ENCODE results near the gene MNX1. TPM values are rescaled to one million over a fixed set of nuclear protein-coding genes. Genes with fewer than 3 reads are reported as not detected.

Gene MNX1
- polyA plus RNA-seq, 2 donors, result 0.06 to 0.08 TPM

GRCh38 chr7:156963472-156963871, 47.0 kb downstream of the MNX1 start:
- no peak overlapping the region for H3K27ac ChIP-seq (ENCODE audit: low read depth in 2 of 2, low read length in 1 of 2)

DNA sequence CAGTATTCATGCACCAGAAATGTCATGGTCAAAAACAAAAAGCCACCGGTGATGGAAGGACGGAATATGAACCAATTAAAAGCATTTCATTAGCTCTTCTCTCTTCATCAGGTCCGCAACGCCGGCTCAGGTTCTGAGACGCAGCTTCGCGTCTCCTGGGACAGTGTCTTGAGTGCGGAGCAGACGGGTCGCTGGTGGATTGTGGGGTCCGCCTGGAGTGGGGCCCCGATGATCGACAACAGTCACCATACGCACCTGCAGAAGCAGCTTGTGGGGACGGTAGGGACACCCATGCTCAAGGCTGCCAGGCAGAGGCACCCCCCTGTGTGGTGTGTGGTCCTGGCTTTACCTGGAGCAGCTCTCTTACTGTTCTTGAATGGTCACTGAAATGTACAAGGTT, 47.6 kb downstream of the MNX1 start:
- 97 to 98% methylated on average over 16 of the region's 16 CpGs for WGBS, 2 donors
- peaks cover 17 to 61% of the 10 kb centered on the region in 2 donors for H3K36me3 ChIP-seq (ENCODE audit: control insufficient read depth in 2 of 2, insufficient read depth in 2 of 2, low read length in 1 of 2)
- H3K9me3 ChIP-seq (ENCODE audit: control insufficient read depth in 2 of 2, insufficient read depth in 1 of 2, low read depth in 1 of 2, low read length in 1 of 2), result no peaks in the 10 kb centered on the region
- no peak overlapping the region for H3K4me3 ChIP-seq (ENCODE audit: low read depth in 1 of 2, low read length in 2 of 2)
- H3K27ac ChIP-seq (ENCODE audit: low read depth in 2 of 2, low read length in 1 of 2), result no peak overlapping the region
- no peaks in the 10 kb centered on the region for H3K4me1 ChIP-seq (ENCODE audit: control insufficient read depth in 2 of 2, insufficient read depth in 2 of 2, low read length in 1 of 2)
- no peaks in the 10 kb centered on the region for H3K27me3 ChIP-seq (ENCODE audit: control insufficient read depth in 1 of 2, insufficient read depth in 2 of 2, low read length in 2 of 2)

More at GRCh38 chr7:156963472-156963871, 47.0 kb downstream of the MNX1 start:
- H3K27me3 ChIP-seq (ENCODE audit: control insufficient read depth in 1 of 2, insufficient read depth in 2 of 2, low read length in 2 of 2), result no peaks in the 10 kb centered on the region
- H3K9me3 ChIP-seq (ENCODE audit: control insufficient read depth in 2 of 2, insufficient read depth in 1 of 2, low read depth in 1 of 2, low read length in 1 of 2), result no peaks in the 10 kb centered on the region
- H3K4me3 ChIP-seq (ENCODE audit: low read depth in 1 of 2, low read length in 2 of 2), result no peak overlapping the region
- peaks cover 17 to 62% of the 10 kb centered on the region in 2 donors for H3K36me3 ChIP-seq (ENCODE audit: control insufficient read depth in 2 of 2, insufficient read depth in 2 of 2, low read length in 1 of 2)
- H3K4me1 ChIP-seq (ENCODE audit: control insufficient read depth in 2 of 2, insufficient read depth in 2 of 2, low read length in 1 of 2), result no peaks in the 10 kb centered on the region
- 87 to 88% methylated on average over 12 of the region's 12 CpGs for WGBS, 2 donors

DNA sequence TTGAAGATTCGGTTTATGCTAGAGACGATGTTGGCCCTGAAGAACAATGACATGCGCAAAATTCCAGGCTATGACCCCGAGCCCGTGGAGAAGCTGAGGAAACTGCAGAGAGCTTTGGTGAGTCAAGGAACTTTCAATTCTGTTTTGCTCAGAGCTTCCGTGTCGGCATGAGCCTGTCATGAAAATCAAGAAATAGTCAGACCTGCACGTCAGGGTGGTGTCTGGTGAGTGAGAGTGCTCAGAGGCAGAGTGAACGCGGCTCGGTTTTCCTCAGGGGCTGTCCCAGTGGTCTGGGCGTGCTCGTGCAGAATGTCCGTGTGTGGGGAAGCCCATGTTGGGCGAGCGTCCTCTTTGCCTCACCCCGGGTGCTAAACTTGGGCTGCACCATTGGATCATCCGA, 48.3 kb downstream of the MNX1 start:
- WGBS, 2 donors, result 94 to 95% methylated on average over 18 of the region's 18 CpGs
- Histone ChIP-seq H3K9me3 (ENCODE audit: control insufficient read depth in 2 of 2, insufficient read depth in 1 of 2, low read depth in 1 of 2, low read length in 1 of 2) (no peaks in the 10 kb centered on the region), H3K4me3 (ENCODE audit: low read depth in 1 of 2, low read length in 2 of 2) (no peak overlapping the region), H3K36me3 (ENCODE audit: control insufficient read depth in 2 of 2, insufficient read depth in 2 of 2, low read length in 1 of 2) (peaks cover 17 to 61% of the 10 kb centered on the region in 2 donors), H3K27ac (ENCODE audit: low read depth in 2 of 2, low read length in 1 of 2) (no peak overlapping the region), H3K27me3 (ENCODE audit: control insufficient read depth in 1 of 2, insufficient read depth in 2 of 2, low read length in 2 of 2) (no peaks in the 10 kb centered on the region), H3K4me1 (ENCODE audit: control insufficient read depth in 2 of 2, insufficient read depth in 2 of 2, low read length in 1 of 2) (no peaks in the 10 kb centered on the region)

DNA sequence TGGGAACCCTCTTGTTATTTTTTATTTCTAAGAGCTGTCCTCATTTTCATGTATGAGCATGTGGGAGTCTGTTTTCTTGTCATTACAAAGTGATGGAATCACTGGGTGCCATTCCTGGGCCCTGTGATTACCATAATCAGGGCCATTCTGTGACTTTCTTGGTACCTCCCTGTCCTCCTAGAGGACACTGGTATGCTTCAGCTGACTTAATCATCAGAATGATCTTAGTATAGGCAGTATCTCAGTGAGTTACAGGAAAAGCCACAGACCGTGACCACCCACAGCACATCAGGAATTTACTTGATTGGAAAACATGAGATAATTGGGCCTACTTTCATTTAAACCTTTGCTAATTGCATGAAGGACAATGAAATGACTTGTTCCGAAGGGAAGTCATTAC, 53.7 kb downstream of the MNX1 start:
- H3K36me3 ChIP-seq (ENCODE audit: control insufficient read depth in 2 of 2, insufficient read depth in 2 of 2, low read length in 1 of 2), result peaks cover 13 to 49% of the 10 kb centered on the region in 2 donors
- H3K27me3 ChIP-seq (ENCODE audit: control insufficient read depth in 1 of 2, insufficient read depth in 2 of 2, low read length in 2 of 2), result no peaks in the 10 kb centered on the region
- H3K4me3 ChIP-seq (ENCODE audit: low read depth in 1 of 2, low read length in 2 of 2), result no peak overlapping the region
- WGBS, 2 donors, result 93 to 94% methylated on average over 2 of the region's 2 CpGs
- no peaks in the 10 kb centered on the region for H3K4me1 ChIP-seq (ENCODE audit: control insufficient read depth in 2 of 2, insufficient read depth in 2 of 2, low read length in 1 of 2)
- H3K27ac ChIP-seq (ENCODE audit: low read depth in 2 of 2, low read length in 1 of 2), result no peak overlapping the region
- H3K9me3 ChIP-seq (ENCODE audit: control insufficient read depth in 2 of 2, insufficient read depth in 1 of 2, low read depth in 1 of 2, low read length in 1 of 2), result no peaks in the 10 kb centered on the region

DNA sequence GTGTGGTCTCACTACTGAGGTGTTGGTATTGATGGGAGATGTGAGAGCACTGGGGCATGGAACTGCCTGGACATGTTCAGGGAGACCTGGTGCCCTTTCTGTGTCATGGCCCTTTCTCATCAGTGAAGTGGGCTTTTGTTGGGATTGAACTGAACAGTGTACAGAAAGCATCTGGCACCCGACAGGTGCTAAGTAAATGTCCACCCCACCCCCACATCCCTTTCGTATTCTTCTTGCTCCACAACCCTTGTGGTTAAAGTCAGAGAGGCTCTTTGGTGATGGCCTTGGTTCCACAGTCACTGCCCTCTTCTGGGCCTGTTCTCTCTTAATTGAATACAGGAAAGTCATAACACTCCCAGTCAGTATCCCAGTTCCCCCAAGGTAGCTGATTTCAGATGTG, 55.5 kb downstream of the MNX1 start:
- WGBS, 2 donors, result 82 to 94% methylated on average over 2 of the region's 2 CpGs
- no peak overlapping the region for H3K27ac ChIP-seq (ENCODE audit: low read depth in 2 of 2, low read length in 1 of 2)
- peaks cover 10 to 36% of the 10 kb centered on the region in 2 donors for H3K36me3 ChIP-seq (ENCODE audit: control insufficient read depth in 2 of 2, insufficient read depth in 2 of 2, low read length in 1 of 2)

More for the DNA sequence above, 55.5 kb downstream of the MNX1 start:
- Histone ChIP-seq H3K9me3 (ENCODE audit: control insufficient read depth in 2 of 2, insufficient read depth in 1 of 2, low read depth in 1 of 2, low read length in 1 of 2) (no peaks in the 10 kb centered on the region), H3K4me1 (ENCODE audit: control insufficient read depth in 2 of 2, insufficient read depth in 2 of 2, low read length in 1 of 2) (peaks cover 0 to 4% of the 10 kb centered on the region in 2 donors), H3K27me3 (ENCODE audit: control insufficient read depth in 1 of 2, insufficient read depth in 2 of 2, low read length in 2 of 2) (no peaks in the 10 kb centered on the region), H3K4me3 (ENCODE audit: low read depth in 1 of 2, low read length in 2 of 2) (no peak overlapping the region)

Other genes starting within 250 kb of the MNX1 start
- gene LMBR1, start 117.5 kb downstream of the MNX1 start, polyA plus RNA-seq, result 1 to 10 TPM; 4.4 to 7.0 TPM
- gene NOM1, start 61.0 kb downstream of the MNX1 start, polyA plus RNA-seq, result 1 to 10 TPM; 7.0 to 9.2 TPM
- gene UBE3C, start 128.3 kb upstream of the MNX1 start, polyA plus RNA-seq, result 10 to 100 TPM; 12.6 to 23.0 TPM

Measured in esophagus (tissue), 2 donors.